GM12891 (cell line): ENCODE measurements around the gene MYL7.

Experiments
- POLR2A ChIP-seq: IDR thresholded peaks from 2 replicates; pipeline ENCODE4 v1.6.1; 2011; ENCODE audit warnings: low read depth, low read length, control low read depth
- POLR2AphosphoS5 ChIP-seq: IDR thresholded peaks from 2 replicates; pipeline ENCODE4 v1.6.1; 2011; ENCODE audit warnings: low read depth, low read length, control low read depth
- POU2F2 ChIP-seq: IDR thresholded peaks from 2 replicates; pipeline ENCODE4 v1.6.1; 2011; ENCODE audit warnings: low read depth, mild to moderate bottlenecking, control low read depth, low read length, moderate library complexity
- SPI1 ChIP-seq: IDR thresholded peaks from 2 replicates; pipeline ENCODE4 v1.6.1; 2011; ENCODE audit warnings: low read depth, low read length, control low read depth
- TAF1 ChIP-seq: IDR thresholded peaks from 2 replicates; pipeline ENCODE4 v1.6.1; 2011; ENCODE audit warnings: low read depth, low read length, control low read depth

DNA sequence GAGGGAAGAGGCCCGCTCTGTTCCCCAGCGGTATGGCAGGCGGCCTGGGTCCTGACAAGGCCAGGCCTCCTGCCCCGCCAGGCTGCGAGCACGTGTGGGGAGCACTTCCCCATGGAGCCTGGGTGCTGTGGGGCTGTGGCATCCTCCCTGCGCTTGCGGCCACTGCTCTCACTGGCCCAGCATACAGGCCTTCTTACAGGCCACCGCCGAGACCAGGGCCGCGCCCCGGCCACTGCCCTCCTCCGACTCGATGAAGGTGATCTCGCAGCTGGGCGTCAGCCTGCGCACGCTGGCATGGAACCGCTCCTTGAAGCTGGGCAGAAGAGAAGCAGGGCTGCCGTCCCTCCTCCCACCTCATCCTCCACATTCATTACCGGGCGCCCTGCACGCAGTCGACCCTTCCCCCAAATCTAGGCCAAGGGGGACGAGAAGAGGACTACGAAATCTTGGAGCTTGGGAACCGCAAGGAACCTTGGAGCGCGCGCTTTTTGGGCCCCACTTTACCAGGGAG lies 3.9 kb upstream of the MYL7 start:
- TF ChIP-seq POLR2A (no peak), TAF1 (no peak), POU2F2 (no peak), POLR2AphosphoS5 (no peak), SPI1 (no peak)
